ENCODE data around the gene B3GAT2. TPM values are rescaled to one million over a fixed set of nuclear protein-coding genes. Genes with fewer than 3 reads are reported as not detected.
"Not testable (repeated sequence)": the region's sequence is repeated elsewhere in the genome, so short reads cannot be mapped to it uniquely, and the experiment has no call there.

B3GAT2 gene
- total RNA-seq, 1 experiment from 2014 or later, result 0.05 TPM

DNA sequence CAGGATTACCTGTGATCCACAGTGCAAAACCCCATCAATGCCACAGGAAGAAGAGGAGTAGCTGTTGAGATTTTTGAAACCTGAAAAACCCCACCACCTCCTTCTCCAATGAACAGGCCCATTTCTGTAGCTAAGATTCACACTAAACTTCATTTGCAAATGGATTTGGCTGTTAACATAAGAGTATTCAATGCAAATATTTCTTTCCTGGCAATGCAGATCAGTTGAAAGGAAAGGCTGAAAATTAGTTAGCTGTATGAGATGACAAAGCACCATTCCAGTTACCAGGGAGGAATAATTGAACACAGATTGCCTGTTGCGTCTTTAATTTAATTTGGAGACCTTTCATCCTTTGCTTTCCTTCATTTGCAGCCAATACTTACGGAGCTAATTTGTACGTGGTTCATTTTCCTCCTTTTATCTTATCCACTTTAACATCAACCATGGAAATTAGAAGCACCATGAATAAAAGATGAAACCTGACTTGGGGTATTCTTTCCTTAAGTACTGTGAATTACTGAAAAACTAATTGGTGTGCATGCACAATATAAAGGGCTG, 4.2 kb downstream of the B3GAT2 start:
- Histone ChIP-seq H3K4me1 (ENCODE audit: control insufficient read depth, insufficient read depth, low read length) (peaks cover 6% of the 10 kb centered on the region), H3K36me3 (ENCODE audit: control insufficient read depth, insufficient read depth, low read length) (no peaks in the 10 kb centered on the region), H3K27me3 (ENCODE audit: control insufficient read depth, insufficient read depth, low read length) (peaks cover 41% of the 10 kb centered on the region), H3K4me3 (ENCODE audit: low read depth in 2 of 2, low read length in 2 of 2) (no peak overlapping the region), H3K9me3 (ENCODE audit: control insufficient read depth, insufficient read depth, low read depth, low read length) (no peaks in the 10 kb centered on the region), H3K27ac (ENCODE audit: low read length) (no peak overlapping the region)
- intact Hi-C loops (cut with micrococcal nuclease; ENCODE audit: unreplicated experiment) (no loop called here), in situ Hi-C loops (cut with HindIII; ENCODE audit: low pct_unique_long_range_greater_than_20kb, low sequenced_read_pairs) (no loop called here)
- BruUV-seq (replicated peaks), result no TSS peak
- no peak for ATAC-seq
- TF ChIP-seq POLR2AphosphoS5 (IDR thresholded peaks at IDR 0.05; ENCODE audit: low read depth, low read length), result no peak
- TF ChIP-seq SIN3A (IDR thresholded peaks at IDR 0.05; ENCODE audit: borderline replicate concordance, insufficient read depth, low read depth, low read length), result no peak
- TF ChIP-seq TCF7L2 (IDR thresholded peaks at IDR 0.05; ENCODE audit: low read depth, low read length), result no peak
- TF ChIP-seq, protein P1, sequence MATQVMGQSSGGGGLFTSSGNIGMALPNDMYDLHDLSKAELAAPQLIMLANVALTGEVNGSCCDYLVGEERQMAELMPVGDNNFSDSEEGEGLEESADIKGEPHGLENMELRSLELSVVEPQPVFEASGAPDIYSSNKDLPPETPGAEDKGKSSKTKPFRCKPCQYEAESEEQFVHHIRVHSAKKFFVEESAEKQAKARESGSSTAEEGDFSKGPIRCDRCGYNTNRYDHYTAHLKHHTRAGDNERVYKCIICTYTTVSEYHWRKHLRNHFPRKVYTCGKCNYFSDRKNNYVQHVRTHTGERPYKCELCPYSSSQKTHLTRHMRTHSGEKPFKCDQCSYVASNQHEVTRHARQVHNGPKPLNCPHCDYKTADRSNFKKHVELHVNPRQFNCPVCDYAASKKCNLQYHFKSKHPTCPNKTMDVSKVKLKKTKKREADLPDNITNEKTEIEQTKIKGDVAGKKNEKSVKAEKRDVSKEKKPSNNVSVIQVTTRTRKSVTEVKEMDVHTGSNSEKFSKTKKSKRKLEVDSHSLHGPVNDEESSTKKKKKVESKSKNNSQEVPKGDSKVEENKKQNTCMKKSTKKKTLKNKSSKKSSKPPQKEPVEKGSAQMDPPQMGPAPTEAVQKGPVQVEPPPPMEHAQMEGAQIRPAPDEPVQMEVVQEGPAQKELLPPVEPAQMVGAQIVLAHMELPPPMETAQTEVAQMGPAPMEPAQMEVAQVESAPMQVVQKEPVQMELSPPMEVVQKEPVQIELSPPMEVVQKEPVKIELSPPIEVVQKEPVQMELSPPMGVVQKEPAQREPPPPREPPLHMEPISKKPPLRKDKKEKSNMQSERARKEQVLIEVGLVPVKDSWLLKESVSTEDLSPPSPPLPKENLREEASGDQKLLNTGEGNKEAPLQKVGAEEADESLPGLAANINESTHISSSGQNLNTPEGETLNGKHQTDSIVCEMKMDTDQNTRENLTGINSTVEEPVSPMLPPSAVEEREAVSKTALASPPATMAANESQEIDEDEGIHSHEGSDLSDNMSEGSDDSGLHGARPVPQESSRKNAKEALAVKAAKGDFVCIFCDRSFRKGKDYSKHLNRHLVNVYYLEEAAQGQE (IDR thresholded peaks at IDR 0.05; ENCODE audit: insufficient read depth in 1 of 2, low read depth in 2 of 2, low read length in 1 of 2), result no peak
- TF ChIP-seq, protein P2, sequence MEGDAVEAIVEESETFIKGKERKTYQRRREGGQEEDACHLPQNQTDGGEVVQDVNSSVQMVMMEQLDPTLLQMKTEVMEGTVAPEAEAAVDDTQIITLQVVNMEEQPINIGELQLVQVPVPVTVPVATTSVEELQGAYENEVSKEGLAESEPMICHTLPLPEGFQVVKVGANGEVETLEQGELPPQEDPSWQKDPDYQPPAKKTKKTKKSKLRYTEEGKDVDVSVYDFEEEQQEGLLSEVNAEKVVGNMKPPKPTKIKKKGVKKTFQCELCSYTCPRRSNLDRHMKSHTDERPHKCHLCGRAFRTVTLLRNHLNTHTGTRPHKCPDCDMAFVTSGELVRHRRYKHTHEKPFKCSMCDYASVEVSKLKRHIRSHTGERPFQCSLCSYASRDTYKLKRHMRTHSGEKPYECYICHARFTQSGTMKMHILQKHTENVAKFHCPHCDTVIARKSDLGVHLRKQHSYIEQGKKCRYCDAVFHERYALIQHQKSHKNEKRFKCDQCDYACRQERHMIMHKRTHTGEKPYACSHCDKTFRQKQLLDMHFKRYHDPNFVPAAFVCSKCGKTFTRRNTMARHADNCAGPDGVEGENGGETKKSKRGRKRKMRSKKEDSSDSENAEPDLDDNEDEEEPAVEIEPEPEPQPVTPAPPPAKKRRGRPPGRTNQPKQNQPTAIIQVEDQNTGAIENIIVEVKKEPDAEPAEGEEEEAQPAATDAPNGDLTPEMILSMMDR (IDR thresholded peaks at IDR 0.05), result no peak
- CTCF ChIA-PET, result no interaction called here
- POLR2A ChIA-PET, result interaction anchor here (0.7 kb wide), 1 partner anchor 1041 kb away, joined by 3 read pairs; no protein-coding TSS in a partner anchor
- DNase-seq (ENCODE audit: low read depth, low spot score), result no peak

DNA sequence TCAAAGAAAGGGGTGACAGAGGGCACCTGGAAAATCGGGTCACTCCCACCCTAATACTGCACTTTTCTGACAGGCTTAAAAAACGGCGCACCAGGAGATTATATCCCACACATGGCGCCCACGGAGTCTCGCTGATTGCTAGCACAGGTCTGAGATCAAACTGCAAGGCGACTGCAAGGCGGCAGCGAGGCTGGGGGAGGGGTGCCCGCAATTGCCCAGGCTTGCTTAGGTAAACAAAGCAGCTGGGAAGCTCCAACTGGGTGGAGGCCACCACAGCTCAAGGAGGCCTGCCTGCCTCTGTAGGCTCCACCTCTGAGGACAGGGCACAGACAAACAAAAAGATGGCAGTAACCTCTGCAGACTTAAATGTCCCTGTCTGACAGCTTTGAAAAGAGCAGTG, 12.5 kb downstream of the B3GAT2 start:
- BruUV-seq (replicated peaks); intact Hi-C loops (cut with micrococcal nuclease; ENCODE audit: unreplicated experiment); H3K4me1 ChIP-seq (ENCODE audit: control insufficient read depth, insufficient read depth, low read length); in situ Hi-C loops (cut with HindIII; ENCODE audit: low pct_unique_long_range_greater_than_20kb, low sequenced_read_pairs); DNase-seq (ENCODE audit: low read depth, low spot score); ATAC-seq; POLR2A ChIA-PET; CTCF ChIA-PET; H3K36me3 ChIP-seq (ENCODE audit: control insufficient read depth, insufficient read depth, low read length); H3K4me3 ChIP-seq (ENCODE audit: low read depth in 2 of 2, low read length in 2 of 2); H3K9me3 ChIP-seq (ENCODE audit: control insufficient read depth, insufficient read depth, low read depth, low read length); H3K27me3 ChIP-seq (ENCODE audit: control insufficient read depth, insufficient read depth, low read length); H3K27ac ChIP-seq (ENCODE audit: low read length): not testable (repeated sequence)

DNA sequence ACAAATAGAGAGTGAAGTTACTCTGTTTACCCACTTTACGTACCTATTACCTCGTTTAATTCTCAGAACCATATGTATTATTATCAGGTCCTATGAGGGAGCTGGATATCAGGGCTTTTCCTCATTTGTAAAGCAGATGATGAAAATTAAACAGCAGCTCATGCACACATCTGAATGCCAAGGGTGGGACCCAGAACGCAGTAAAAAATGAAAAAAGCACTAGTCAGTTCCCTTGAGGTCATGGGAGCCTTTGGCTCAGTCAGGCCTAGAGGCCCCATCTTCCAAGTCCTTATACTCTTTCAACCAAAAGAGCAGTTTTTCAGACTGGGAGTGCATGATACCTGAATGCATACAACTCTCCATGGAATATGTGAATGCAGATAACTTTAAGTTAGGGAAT, 23.0 kb downstream of the B3GAT2 start:
- Histone ChIP-seq H3K4me3 (ENCODE audit: low read depth in 2 of 2, low read length in 2 of 2) (no peak overlapping the region), H3K36me3 (ENCODE audit: control insufficient read depth, insufficient read depth, low read length) (no peaks in the 10 kb centered on the region), H3K4me1 (ENCODE audit: control insufficient read depth, insufficient read depth, low read length) (no peaks in the 10 kb centered on the region), H3K9me3 (ENCODE audit: control insufficient read depth, insufficient read depth, low read depth, low read length) (no peaks in the 10 kb centered on the region), H3K27me3 (ENCODE audit: control insufficient read depth, insufficient read depth, low read length) (no peaks in the 10 kb centered on the region), H3K27ac (ENCODE audit: low read length) (no peak overlapping the region)
- ChIA-PET POLR2A (no interaction called here), CTCF (no interaction called here)
- intact Hi-C loops (cut with micrococcal nuclease; ENCODE audit: unreplicated experiment) (no loop called here), in situ Hi-C loops (cut with HindIII; ENCODE audit: low pct_unique_long_range_greater_than_20kb, low sequenced_read_pairs) (no loop called here)
- no TSS peak for BruUV-seq (replicated peaks)
- DNase-seq (ENCODE audit: low read depth, low spot score) (no peak), ATAC-seq (no peak)
- TF ChIP-seq, protein P2 (IDR thresholded peaks at IDR 0.05), result no peak
- no peak for TF ChIP-seq POLR2AphosphoS5 (IDR thresholded peaks at IDR 0.05; ENCODE audit: low read depth, low read length)
- TF ChIP-seq, protein P1 (IDR thresholded peaks at IDR 0.05; ENCODE audit: insufficient read depth in 1 of 2, low read depth in 2 of 2, low read length in 1 of 2), result no peak
- TF ChIP-seq SIN3A (IDR thresholded peaks at IDR 0.05; ENCODE audit: borderline replicate concordance, insufficient read depth, low read depth, low read length), result no peak
- TF ChIP-seq TCF7L2 (IDR thresholded peaks at IDR 0.05; ENCODE audit: low read depth, low read length), result no peak
